ENCODE data around the gene AGER. TPM values are rescaled to one million over a fixed set of nuclear protein-coding genes. Genes with fewer than 3 reads are reported as not detected.
A peak's percentile ranks its signal among the peaks of the same experiment; 100 is the strongest.
"Not testable (repeated sequence)": the region's sequence is repeated elsewhere in the genome, so short reads cannot be mapped to it uniquely, and the experiment has no call there.

AGER gene
- total and polyA plus RNA-seq, 2 donors (not counting 1 experiment from before 2014, with no cell fraction given) = 29.9 to 38.8 TPM

- H3K9me3 ChIP-seq (ENCODE audit: control extremely low read depth in 1 of 3, control insufficient read depth in 2 of 3, insufficient read depth in 1 of 3, low read length in 2 of 3) = no peaks in the 10 kb centered on the region
- Mint-ChIP-seq H3K4me3 (peak overlapping the region; percentile 95), H3K27me3 (no peaks in the 10 kb centered on the region), H3K9me3 (ENCODE audit: insufficient read depth) (no peaks in the 10 kb centered on the region), H3K27ac (peak overlapping the region; percentile 99), H3K4me1 (peaks cover 64% of the 10 kb centered on the region)
- peak overlapping the region; percentile 91 for H3K4me2 ChIP-seq (replicated peaks; ENCODE audit: low read depth, low read length, poor library complexity, severe bottlenecking)
- DNase-seq = no peak
- CTCF ChIA-PET = interaction anchor here (1.4 to 1.6 kb wide), 3 partner anchors 12 to 592 kb away, joined by 3 to 4 read pairs (median 3); partner anchors contain the start of gene ATF6B
- H3K27me3 ChIP-seq (replicated peaks in 1 of 4; ENCODE audit: control extremely low read depth in 1 of 4, control insufficient read depth in 3 of 4, insufficient read depth in 4 of 4, low read length in 3 of 4) = no peaks in the 10 kb centered on the region
- H3K4me3 ChIP-seq (ENCODE audit: control extremely low read depth in 1 of 5, extremely low read depth in 1 of 5, insufficient read depth in 1 of 5, low read depth in 2 of 5, low read length in 4 of 5) = no peak overlapping the region
- intact Hi-C loops (cut with micrococcal nuclease) = loop anchor here (10.0 kb wide), 2 partner anchors 460 to 700 kb away; partner anchors contain the start of genes CLIC1 and MICB
- ATAC-seq (ENCODE audit: low read depth) = no peak
- TF ChIP-seq EZH2 (IDR thresholded peaks at IDR 0.05; ENCODE audit: borderline replicate concordance, insufficient read depth, low read depth, low read length, poor library complexity, severe bottlenecking) (no peak), CTCF (IDR thresholded peaks at IDR 0.05) (no peak)
- POLR2A ChIA-PET = interaction anchor here (0.7 to 1.8 kb wide), 3 partner anchors 14 to 77 kb away, joined by 3 to 7 read pairs (median 3); partner anchors contain the start of gene RNF5
- peak overlapping the region; percentile 62 for H3K9ac ChIP-seq (ENCODE audit: low read length)
- peaks cover 38% of the 10 kb centered on the region for H3K79me2 ChIP-seq (ENCODE audit: control insufficient read depth, insufficient read depth, low read length)
- no peak overlapping the region for H2AFZ ChIP-seq (ENCODE audit: insufficient read depth, low read depth, low read length, poor library complexity, severe bottlenecking)
- no peaks in the 10 kb centered on the region for H4K20me1 ChIP-seq (ENCODE audit: control insufficient read depth, insufficient read depth, low read length, poor library complexity, severe bottlenecking)
- H3K27ac ChIP-seq (ENCODE audit: low read length in 2 of 2) = peak overlapping the region; percentile 77 to 100
- peaks cover 0 to 13% of the 10 kb centered on the region in 2 experiments for H3K36me3 ChIP-seq (replicated peaks in 1 of 2; ENCODE audit: control extremely low read depth in 1 of 2, control insufficient read depth in 1 of 2, extremely low read depth in 1 of 2, insufficient read depth in 2 of 2, low read length in 1 of 2)
- WGBS (ENCODE audit: insufficient coverage) = 86% methylated on average over 1 of the region's 4 CpGs
- peaks cover 40 to 59% of the 10 kb centered on the region in 2 donors for H3K4me1 ChIP-seq (ENCODE audit: control insufficient read depth in 2 of 2, insufficient read depth in 2 of 2, low read length in 2 of 2)
These were observed 10.3 kb upstream of the AGER start for GRCh38 chr6:32194388-32194787.

- H3K27ac Mint-ChIP-seq = peak overlapping the region; percentile 96
- peak overlapping the region; percentile 96 for H3K9ac ChIP-seq (ENCODE audit: low read length)
- not testable (repeated sequence) for H3K27me3 ChIP-seq (replicated peaks in 1 of 4; ENCODE audit: control extremely low read depth in 1 of 4, control insufficient read depth in 3 of 4, insufficient read depth in 4 of 4, low read length in 3 of 4); H3K9me3 Mint-ChIP-seq (ENCODE audit: insufficient read depth); H3K9me3 ChIP-seq (ENCODE audit: control extremely low read depth in 1 of 3, control insufficient read depth in 2 of 3, insufficient read depth in 1 of 3, low read length in 2 of 3); ATAC-seq (ENCODE audit: low read depth); H3K27me3 Mint-ChIP-seq; H4K20me1 ChIP-seq (ENCODE audit: control insufficient read depth, insufficient read depth, low read length, poor library complexity, severe bottlenecking); DNase-seq
- H3K36me3 ChIP-seq (replicated peaks in 1 of 2; ENCODE audit: control extremely low read depth in 1 of 2, control insufficient read depth in 1 of 2, extremely low read depth in 1 of 2, insufficient read depth in 2 of 2, low read length in 1 of 2) = peaks cover 0 to 14% of the 10 kb centered on the region in 2 experiments
- intact Hi-C loops (cut with micrococcal nuclease) = loop anchor here (10.0 kb wide), 2 partner anchors 458 to 698 kb away; partner anchors contain the start of genes CLIC1 and MICB
- H3K4me1 Mint-ChIP-seq = peaks cover 75% of the 10 kb centered on the region
- 91% methylated on average over 5 of the region's 13 CpGs for WGBS (ENCODE audit: insufficient coverage)
- CTCF ChIA-PET = interaction anchor here (0.9 to 1.6 kb wide), 7 partner anchors 14 to 593 kb away, joined by 3 to 8 read pairs (median 4); partner anchors contain the start of gene ATF6B
- POLR2A ChIA-PET = interaction anchor here (0.7 to 1.6 kb wide), 5 partner anchors 14 to 423 kb away, joined by 3 to 10 read pairs (median 6); partner anchors contain the start of genes AGPAT1 and ATF6B
- peaks cover 50% of the 10 kb centered on the region for H3K79me2 ChIP-seq (ENCODE audit: control insufficient read depth, insufficient read depth, low read length)
- peak overlapping the region; percentile 63 for H2AFZ ChIP-seq (ENCODE audit: insufficient read depth, low read depth, low read length, poor library complexity, severe bottlenecking)
- H3K4me3 Mint-ChIP-seq = peak overlapping the region; percentile 91
- H3K4me1 ChIP-seq (ENCODE audit: control insufficient read depth in 2 of 2, insufficient read depth in 2 of 2, low read length in 2 of 2) = peaks cover 50 to 71% of the 10 kb centered on the region in 2 donors
- H3K27ac ChIP-seq (ENCODE audit: low read length in 2 of 2) = peak overlapping the region; percentile 93 to 97
- H3K4me2 ChIP-seq (replicated peaks; ENCODE audit: low read depth, low read length, poor library complexity, severe bottlenecking) = peak overlapping the region; percentile 91
- peak overlapping the region; percentile 72 to 99 (median 95) for H3K4me3 ChIP-seq (ENCODE audit: control extremely low read depth in 1 of 5, extremely low read depth in 1 of 5, insufficient read depth in 1 of 5, low read depth in 2 of 5, low read length in 4 of 5)
These were observed 9.0 kb upstream of the AGER start for GRCh38 chr6:32193096-32193495.
